ENCODE measurements around the gene RNU2-63P. TPM values are rescaled to one million over a fixed set of nuclear protein-coding genes. Genes with fewer than 3 reads are reported as not detected.

RNU2-63P gene
- total RNA-seq, 2 donors from 2014 or later, result 12.2 to 19.8 TPM

DNA sequence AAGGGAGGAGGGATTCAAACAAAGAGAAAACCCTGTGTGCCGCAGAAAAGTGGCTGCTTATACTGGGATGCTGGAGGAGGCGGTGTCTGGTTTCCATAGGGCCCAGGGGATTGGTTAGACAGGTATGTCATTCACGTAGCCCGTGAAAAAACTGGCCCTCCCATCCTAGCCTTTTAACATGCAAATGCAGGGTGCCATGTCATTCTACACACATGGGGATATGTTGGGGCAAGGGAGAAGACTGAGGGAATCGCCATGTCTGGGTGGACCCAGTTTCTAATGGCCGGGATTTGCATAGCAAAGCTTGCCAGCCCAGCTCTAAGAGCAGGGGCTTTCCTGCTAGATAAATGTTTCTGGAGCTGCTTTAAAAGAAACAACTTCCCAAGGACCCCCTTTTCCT, 8.2 kb upstream of the RNU2-63P start:
- H3K27ac ChIP-seq (ENCODE audit: low read depth, low read length), result no peak overlapping the region
- H3K27ac Mint-ChIP-seq, result no peak overlapping the region

DNA sequence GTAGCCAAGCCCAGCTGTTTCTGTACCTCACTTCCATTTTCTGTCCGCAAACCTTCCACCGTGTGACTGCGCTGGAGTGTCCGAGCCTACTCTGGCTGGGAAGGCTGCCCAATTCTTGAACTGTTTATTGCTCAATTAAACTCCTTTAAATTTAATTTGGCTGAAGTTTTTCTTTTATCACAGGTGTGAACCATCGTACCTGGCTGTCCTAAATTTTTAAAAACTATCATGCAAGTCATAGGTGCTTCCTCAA, 6.2 kb upstream of the RNU2-63P start:
- no peaks in the 10 kb centered on the region for H3K4me1 ChIP-seq (ENCODE audit: control insufficient read depth, insufficient read depth, low read length)
- no peak overlapping the region for H3K4me3 ChIP-seq (ENCODE audit: low read length)
- no peaks in the 10 kb centered on the region for H3K9me3 Mint-ChIP-seq
- no peak for DNase-seq
- TF ChIP-seq CTCF (conservative IDR thresholded peaks at IDR 0.05), result no peak
- H3K9ac ChIP-seq (ENCODE audit: extremely low read depth, low read length, poor library complexity, severe bottlenecking), result no peak overlapping the region
- H3K27me3 ChIP-seq (ENCODE audit: control insufficient read depth, insufficient read depth, low read length, poor library complexity, severe bottlenecking), result no peaks in the 10 kb centered on the region
- 80 to 95% methylated on average over 2 to 5 of the region's 5 CpGs for WGBS, 2 experiments (ENCODE audit: insufficient coverage in 1 of 2, insufficient read length in 1 of 2)
- no peak overlapping the region for H3K27ac ChIP-seq (ENCODE audit: low read depth, low read length)
- H3K27ac Mint-ChIP-seq, result no peak overlapping the region
- H3K36me3 Mint-ChIP-seq (ENCODE audit: low read depth), result peaks cover under 1% of the 10 kb centered on the region
- no peaks in the 10 kb centered on the region for H3K36me3 ChIP-seq (ENCODE audit: control insufficient read depth, insufficient read depth, low read length)
- H3K27me3 Mint-ChIP-seq (ENCODE audit: insufficient read depth), result peaks cover 2% of the 10 kb centered on the region
- H3K4me1 Mint-ChIP-seq, result peaks cover 21% of the 10 kb centered on the region
- H3K9me3 ChIP-seq (ENCODE audit: control insufficient read depth, low read length), result peaks cover 6% of the 10 kb centered on the region
- no peak overlapping the region for H3K4me3 Mint-ChIP-seq

More for the DNA sequence above, 8.2 kb upstream of the RNU2-63P start:
- Mint-ChIP-seq H3K4me1 (peaks cover 3% of the 10 kb centered on the region), H3K36me3 (ENCODE audit: low read depth) (peaks cover 16% of the 10 kb centered on the region), H3K9me3 (no peaks in the 10 kb centered on the region), H3K4me3 (peak overlapping the region; percentile 21), H3K27me3 (ENCODE audit: insufficient read depth) (no peaks in the 10 kb centered on the region)
- peak; percentile 92 for DNase-seq
- TF ChIP-seq CTCF (conservative IDR thresholded peaks at IDR 0.05), result no peak
- Histone ChIP-seq H3K9me3 (ENCODE audit: control insufficient read depth, low read length) (no peaks in the 10 kb centered on the region), H3K27me3 (ENCODE audit: control insufficient read depth, insufficient read depth, low read length, poor library complexity, severe bottlenecking) (no peaks in the 10 kb centered on the region), H3K4me3 (ENCODE audit: low read length) (no peak overlapping the region), H3K9ac (ENCODE audit: extremely low read depth, low read length, poor library complexity, severe bottlenecking) (no peak overlapping the region), H3K36me3 (ENCODE audit: control insufficient read depth, insufficient read depth, low read length) (peaks cover 9% of the 10 kb centered on the region), H3K4me1 (ENCODE audit: control insufficient read depth, insufficient read depth, low read length) (no peaks in the 10 kb centered on the region)
- 55 to 63% methylated on average over 3 to 6 of the region's 6 CpGs for WGBS, 2 experiments (ENCODE audit: insufficient coverage in 1 of 2, insufficient read length in 1 of 2)

GRCh38 chr2:88019985-88020384, 3.6 kb upstream of the RNU2-63P start:
- TF ChIP-seq CTCF (conservative IDR thresholded peaks at IDR 0.05), result no peak
- Histone ChIP-seq H3K9ac (ENCODE audit: extremely low read depth, low read length, poor library complexity, severe bottlenecking) (no peak overlapping the region), H3K9me3 (ENCODE audit: control insufficient read depth, low read length) (peaks cover 6% of the 10 kb centered on the region), H3K27me3 (ENCODE audit: control insufficient read depth, insufficient read depth, low read length, poor library complexity, severe bottlenecking) (no peaks in the 10 kb centered on the region), H3K4me3 (ENCODE audit: low read length) (no peak overlapping the region), H3K36me3 (ENCODE audit: control insufficient read depth, insufficient read depth, low read length) (no peaks in the 10 kb centered on the region), H3K4me1 (ENCODE audit: control insufficient read depth, insufficient read depth, low read length) (no peaks in the 10 kb centered on the region), H3K27ac (ENCODE audit: low read depth, low read length) (no peak overlapping the region)
- H3K9me3 Mint-ChIP-seq, result no peaks in the 10 kb centered on the region
- H3K36me3 Mint-ChIP-seq (ENCODE audit: low read depth), result no peaks in the 10 kb centered on the region
- DNase-seq, result no peak
- peaks cover 26% of the 10 kb centered on the region for H3K4me1 Mint-ChIP-seq
- H3K27me3 Mint-ChIP-seq (ENCODE audit: insufficient read depth), result peaks cover 2% of the 10 kb centered on the region
- WGBS, 2 experiments (ENCODE audit: insufficient coverage in 1 of 2, insufficient read length in 1 of 2), result 80 to 83% methylated on average over 2 to 3 of the region's 3 CpGs
- H3K27ac Mint-ChIP-seq, result no peak overlapping the region
- H3K4me3 Mint-ChIP-seq, result no peak overlapping the region
